Retinal pigment epithelial cell (primary cell): ENCODE data around the gene CHM.

Experiments used
- DNase-seq: peaks from one replicate; pipeline ENCODE4 v3.0.0-alpha.2; 2010; ENCODE audit warnings: low read depth
- H3K4me3 ChIP-seq: 2 replicates; pipeline ENCODE4 v1.5.1; 2011; ENCODE audit warnings: mild to moderate bottlenecking, low read length, control low read depth, moderate library complexity
- CTCF ChIP-seq: conservative IDR thresholded peaks from 2 replicates; pipeline ENCODE4 v1.5.1; 2011; ENCODE audit warnings: low read depth, low read length, control low read depth, inconsistent platforms

CHM gene

GRCh38 chrX:85903692-85904471 is 143.5 kb downstream of the CHM start:
- no peak for TF ChIP-seq CTCF

GRCh38 chrX:85897362-85898126 is 149.8 kb downstream of the CHM start:
- no peak for TF ChIP-seq CTCF
- no peak for DNase-seq
- H3K4me3 ChIP-seq, result no peak overlapping the region

More at GRCh38 chrX:85903692-85904471, 143.5 kb downstream of the CHM start:
- no peak overlapping the region for H3K4me3 ChIP-seq
- DNase-seq, result no peak

GRCh38 chrX:85882601-85883000 is 164.8 kb downstream of the CHM start:
- no peak for DNase-seq
- H3K4me3 ChIP-seq, result no peak overlapping the region
- TF ChIP-seq CTCF, result no peak

GRCh38 chrX:85870585-85870984 is 176.8 kb downstream of the CHM start:
- DNase-seq, result no peak
- no peak overlapping the region for H3K4me3 ChIP-seq
- no peak for TF ChIP-seq CTCF

- no peak for DNase-seq
- no peak overlapping the region for H3K4me3 ChIP-seq
- no peak for TF ChIP-seq CTCF
Observed at GRCh38 chrX:85865324-85865723, 182.0 kb downstream of the CHM start.

GRCh38 chrX:85859426-85859825 is 187.9 kb downstream of the CHM start:
- H3K4me3 ChIP-seq, result no peak overlapping the region
- no peak for TF ChIP-seq CTCF
- no peak for DNase-seq
